ENCODE data around the gene GAS2L1. TPM values are rescaled to one million over a fixed set of nuclear protein-coding genes. Genes with fewer than 3 reads are reported as not detected.
A peak's percentile ranks its signal among the peaks of the same experiment; 100 is the strongest.

GAS2L1 gene
- polyA plus RNA-seq, 5 donors: 5.2 to 11.1 (median 7.2) TPM

GRCh38 chr22:29326481-29326880 is 20.0 kb downstream of the GAS2L1 start:
- no peak for DNase-seq

GRCh38 chr22:29327089-29327764 is 20.8 kb downstream of the GAS2L1 start:
- DNase-seq: no peak

GRCh38 chr22:29328055-29328454 is 21.6 kb downstream of the GAS2L1 start:
- DNase-seq: no peak

- DNase-seq: no peak
Observed at GRCh38 chr22:29328566-29329500, 22.4 kb downstream of the GAS2L1 start.

- DNase-seq: no peak
Observed at GRCh38 chr22:29329581-29329980, 23.1 kb downstream of the GAS2L1 start.

- DNase-seq: no peak
Observed at GRCh38 chr22:29330291-29330690, 23.8 kb downstream of the GAS2L1 start.

GRCh38 chr22:29330753-29331152 is 24.3 kb downstream of the GAS2L1 start:
- peak in 1 of 2 donors; percentile 28 for DNase-seq

- DNase-seq: no peak
Observed at GRCh38 chr22:29331213-29331612, 24.8 kb downstream of the GAS2L1 start.

- DNase-seq: no peak
Observed at GRCh38 chr22:29331658-29332300, 25.3 kb downstream of the GAS2L1 start.

GRCh38 chr22:29332886-29333496 is 26.5 kb downstream of the GAS2L1 start:
- DNase-seq: no peak

- DNase-seq: no peak
Observed at GRCh38 chr22:29334148-29334547, 27.7 kb downstream of the GAS2L1 start.

GRCh38 chr22:29334696-29335344 is 28.4 kb downstream of the GAS2L1 start:
- no peak for DNase-seq

- no peak for DNase-seq
Observed at GRCh38 chr22:29335656-29336055, 29.2 kb downstream of the GAS2L1 start.

GRCh38 chr22:29336751-29337490 is 30.5 kb downstream of the GAS2L1 start:
- no peak for DNase-seq

GRCh38 chr22:29337631-29338284 is 31.3 kb downstream of the GAS2L1 start:
- DNase-seq: no peak

- DNase-seq: no peak
Observed at GRCh38 chr22:29338398-29338797, 31.9 kb downstream of the GAS2L1 start.

- no peak for DNase-seq
Observed at GRCh38 chr22:29339381-29340235, 33.2 kb downstream of the GAS2L1 start.

GRCh38 chr22:29340566-29340965 is 34.1 kb downstream of the GAS2L1 start:
- no peak for DNase-seq

All from right lung (tissue), 5 donors.